ENCODE results near the gene SIK3.

The SIK3 gene

GRCh38 chr11:117071344-117071787, 26.9 kb downstream of the SIK3 start:
- DNase-seq (ENCODE audit: extremely low read depth, low read depth): no peak
- no peak for TF ChIP-seq CTCF (IDR thresholded peaks at IDR 0.05; ENCODE audit: low read depth, low read length)

- DNase-seq (ENCODE audit: extremely low read depth, low read depth): no peak
- no peak for TF ChIP-seq CTCF (IDR thresholded peaks at IDR 0.05; ENCODE audit: low read depth, low read length)
These were observed 28.2 kb downstream of the SIK3 start for GRCh38 chr11:117070016-117070415.

- DNase-seq (ENCODE audit: extremely low read depth, low read depth): no peak
- no peak for TF ChIP-seq CTCF (IDR thresholded peaks at IDR 0.05; ENCODE audit: low read depth, low read length)
These were observed 29.8 kb downstream of the SIK3 start for GRCh38 chr11:117068303-117068860.

- DNase-seq (ENCODE audit: extremely low read depth, low read depth): no peak
- TF ChIP-seq CTCF (IDR thresholded peaks at IDR 0.05; ENCODE audit: low read depth, low read length): no peak
These were observed 31.3 kb downstream of the SIK3 start for GRCh38 chr11:117066959-117067358.

GRCh38 chr11:117064275-117064674, 34.0 kb downstream of the SIK3 start:
- no peak for TF ChIP-seq CTCF (IDR thresholded peaks at IDR 0.05; ENCODE audit: low read depth, low read length)
- no peak for DNase-seq (ENCODE audit: extremely low read depth, low read depth)

- TF ChIP-seq CTCF (IDR thresholded peaks at IDR 0.05; ENCODE audit: low read depth, low read length): no peak
- DNase-seq (ENCODE audit: extremely low read depth, low read depth): no peak
These were observed 35.7 kb downstream of the SIK3 start for GRCh38 chr11:117062498-117062897.

GRCh38 chr11:117061256-117061655, 37.0 kb downstream of the SIK3 start:
- no peak for DNase-seq (ENCODE audit: extremely low read depth, low read depth)
- TF ChIP-seq CTCF (IDR thresholded peaks at IDR 0.05; ENCODE audit: low read depth, low read length): no peak

Data from AG09319 (cell line).